Skeletal muscle satellite cell (primary cell): Measurements from ENCODE around the gene SPINK13. TPM values are rescaled to one million over a fixed set of nuclear protein-coding genes. Genes with fewer than 3 reads are reported as not detected.

Source experiments
- H3K27me3 ChIP-seq: 2 replicates; pipeline ENCODE4 v1.7.0; 2013; ENCODE audit warnings: low read length; ENCODE audit not compliant: control insufficient read depth, insufficient read depth
- H3K36me3 ChIP-seq: 2 replicates; pipeline ENCODE4 v1.7.0; 2013; ENCODE audit warnings: mild to moderate bottlenecking, control low read depth, low read length; ENCODE audit not compliant: insufficient read depth
- H3K4me1 ChIP-seq: 2 replicates; pipeline ENCODE4 v1.7.0; 2013; ENCODE audit warnings: low read length; ENCODE audit not compliant: control insufficient read depth, insufficient read depth
- H3K4me2 ChIP-seq: 2 replicates; pipeline ENCODE4 v1.7.0; 2013; ENCODE audit warnings: mild to moderate bottlenecking, low read length
- H3K4me3 ChIP-seq: 2 replicates; pipeline ENCODE4 v1.7.0; 2013; ENCODE audit warnings: low read length
- H3K9ac ChIP-seq: 2 replicates; pipeline ENCODE4 v1.7.0; 2013; ENCODE audit warnings: mild to moderate bottlenecking, low read depth, low read length, moderate library complexity
- H3K9me3 ChIP-seq: replicated peaks from 2 replicates; pipeline ENCODE4 v1.7.0; 2013; ENCODE audit warnings: mild to moderate bottlenecking, control low read depth, low read length
- total RNA-seq: library from RNA; depleted of rRNA; stranded (reverse); fragments of >200 nt; gene quantifications from 2 replicates; pipeline ENCODE4 v1.2.3, GENCODE V29; 2012; rRNA removed

SPINK13 gene, protein sequence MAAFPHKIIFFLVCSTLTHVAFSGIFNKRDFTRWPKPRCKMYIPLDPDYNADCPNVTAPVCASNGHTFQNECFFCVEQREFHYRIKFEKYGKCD
- total RNA-seq = not detected in 2 replicates

GRCh38 chr5:148268566-148268965 lies at the start of gene SPINK13:
SPINK13 (plus strand) TSS chr5:148268794; CDS start chr5:148270073, 1,279 bp downstream.
- H3K4me2 ChIP-seq = no peak within 1 kb of the TSS
- no peaks in the 10 kb centered on the region for H3K9me3 ChIP-seq
- H3K36me3 ChIP-seq = no peaks in the 10 kb centered on the region
- no peaks in the 10 kb centered on the region for H3K27me3 ChIP-seq
- H3K4me3 ChIP-seq = no peak within 1 kb of the TSS
- no peak within 1 kb of the TSS for H3K9ac ChIP-seq
- peaks cover 6% of the 10 kb centered on the region for H3K4me1 ChIP-seq

GRCh38 chr5:148221508-148221907 lies 47.1 kb upstream of the SPINK13 start:
- no peaks in the 10 kb centered on the region for H3K9me3 ChIP-seq
- H3K4me2 ChIP-seq = no peak overlapping the region
- no peaks in the 10 kb centered on the region for H3K36me3 ChIP-seq
- no peak overlapping the region for H3K4me3 ChIP-seq
- H3K9ac ChIP-seq = no peak overlapping the region
- H3K4me1 ChIP-seq = no peaks in the 10 kb centered on the region
- no peaks in the 10 kb centered on the region for H3K27me3 ChIP-seq

DNA sequence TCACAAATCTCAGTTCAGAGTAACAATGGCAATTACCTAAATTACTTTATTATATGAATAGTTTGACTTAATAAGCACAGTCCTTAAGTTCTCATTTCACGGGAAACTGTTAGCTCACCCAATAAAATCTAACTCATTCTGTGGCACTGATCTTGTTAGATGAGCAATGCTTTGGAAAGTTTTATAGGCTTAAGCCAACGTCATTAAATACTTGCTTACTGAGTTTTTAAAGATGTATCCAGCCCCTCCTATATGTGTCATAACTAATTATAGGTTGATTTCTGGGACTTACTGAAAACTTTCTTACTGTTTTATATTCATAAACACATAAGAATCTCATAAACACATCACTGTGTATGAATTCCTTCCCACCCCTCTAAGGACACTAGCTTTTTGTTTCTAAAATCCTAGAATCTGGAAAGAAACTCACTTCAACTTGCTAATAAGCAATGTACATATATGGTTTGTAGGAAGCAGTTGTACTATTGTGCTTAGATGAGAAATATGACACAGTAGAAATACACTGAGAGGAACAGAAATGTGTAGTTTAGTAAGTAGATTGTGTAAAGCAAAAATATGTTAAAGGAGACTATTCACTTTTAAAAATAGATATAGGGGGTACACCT lies 44.4 kb upstream of the SPINK13 start:
- no peaks in the 10 kb centered on the region for H3K4me1 ChIP-seq
- H3K9me3 ChIP-seq = no peaks in the 10 kb centered on the region
- H3K36me3 ChIP-seq = no peaks in the 10 kb centered on the region
- no peaks in the 10 kb centered on the region for H3K27me3 ChIP-seq
- H3K9ac ChIP-seq = no peak overlapping the region
- no peak overlapping the region for H3K4me2 ChIP-seq
- no peak overlapping the region for H3K4me3 ChIP-seq

GRCh38 chr5:148228392-148228984 lies 40.1 kb upstream of the SPINK13 start:
- no peaks in the 10 kb centered on the region for H3K4me1 ChIP-seq
- H3K27me3 ChIP-seq = no peaks in the 10 kb centered on the region
- no peak overlapping the region for H3K9ac ChIP-seq
- H3K36me3 ChIP-seq = no peaks in the 10 kb centered on the region
- no peak overlapping the region for H3K4me3 ChIP-seq
- no peaks in the 10 kb centered on the region for H3K9me3 ChIP-seq
- no peak overlapping the region for H3K4me2 ChIP-seq

GRCh38 chr5:148229840-148230239 lies 38.8 kb upstream of the SPINK13 start:
- H3K9me3 ChIP-seq = no peaks in the 10 kb centered on the region
- no peaks in the 10 kb centered on the region for H3K36me3 ChIP-seq
- no peaks in the 10 kb centered on the region for H3K4me1 ChIP-seq
- H3K27me3 ChIP-seq = no peaks in the 10 kb centered on the region
- H3K4me3 ChIP-seq = no peak overlapping the region
- H3K9ac ChIP-seq = no peak overlapping the region
- H3K4me2 ChIP-seq = no peak overlapping the region

GRCh38 chr5:148230240-148230639 lies 38.4 kb upstream of the SPINK13 start:
- Histone ChIP-seq H3K36me3 (no peaks in the 10 kb centered on the region), H3K27me3 (no peaks in the 10 kb centered on the region), H3K4me1 (no peaks in the 10 kb centered on the region), H3K4me3 (no peak overlapping the region), H3K9me3 (no peaks in the 10 kb centered on the region), H3K4me2 (no peak overlapping the region), H3K9ac (no peak overlapping the region)

DNA sequence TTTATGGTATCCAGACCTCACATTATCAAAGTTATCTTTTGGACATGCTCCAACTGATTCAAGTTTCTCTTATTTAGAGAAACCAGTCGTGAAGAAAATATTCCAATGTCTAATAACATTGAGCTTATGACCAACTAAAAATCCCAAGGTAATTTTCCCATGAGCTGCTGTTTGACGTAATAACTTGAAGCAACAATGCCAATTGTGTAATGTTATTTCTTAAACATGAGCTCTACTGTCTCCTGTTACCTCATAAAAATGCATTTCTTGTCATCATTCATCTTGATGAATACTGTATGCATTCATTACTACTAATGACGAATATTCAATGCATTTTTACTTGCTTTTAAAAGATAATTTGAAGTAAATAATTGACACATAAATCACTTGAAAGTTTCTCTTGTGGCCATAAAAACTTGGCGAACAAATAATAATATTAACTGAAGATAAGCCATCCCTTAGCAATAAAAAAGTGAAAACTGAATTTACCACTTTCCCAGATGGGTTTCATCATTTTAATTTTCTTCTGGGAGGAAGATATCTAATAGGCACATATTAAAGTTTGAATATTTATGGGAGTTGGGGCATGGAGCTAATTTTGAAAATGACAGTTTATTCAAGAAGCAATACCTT lies 30.7 kb upstream of the SPINK13 start:
- Histone ChIP-seq H3K27me3 (peaks cover 8% of the 10 kb centered on the region), H3K9me3 (no peaks in the 10 kb centered on the region), H3K4me3 (no peak overlapping the region), H3K4me1 (no peaks in the 10 kb centered on the region), H3K9ac (no peak overlapping the region), H3K36me3 (no peaks in the 10 kb centered on the region), H3K4me2 (no peak overlapping the region)

GRCh38 chr5:148238418-148238794 lies 30.2 kb upstream of the SPINK13 start, which contains the start of gene MARCOL:
MARCOL (plus strand) TSS chr5:148238525; CDS start chr5:148238598, 73 bp downstream.
- H3K36me3 ChIP-seq = no peaks in the 10 kb centered on the region
- no peak within 1 kb of the TSS for H3K4me2 ChIP-seq
- H3K4me3 ChIP-seq = no peak within 1 kb of the TSS
- H3K27me3 ChIP-seq = peaks cover 8% of the 10 kb centered on the region
- no peak within 1 kb of the TSS for H3K9ac ChIP-seq
- no peaks in the 10 kb centered on the region for H3K9me3 ChIP-seq
- no peaks in the 10 kb centered on the region for H3K4me1 ChIP-seq

GRCh38 chr5:148248894-148249293 lies 19.7 kb upstream of the SPINK13 start:
- Histone ChIP-seq H3K9ac (no peak overlapping the region), H3K36me3 (no peaks in the 10 kb centered on the region), H3K4me1 (no peaks in the 10 kb centered on the region), H3K27me3 (no peaks in the 10 kb centered on the region), H3K4me2 (no peak overlapping the region), H3K4me3 (no peak overlapping the region), H3K9me3 (no peaks in the 10 kb centered on the region)

DNA sequence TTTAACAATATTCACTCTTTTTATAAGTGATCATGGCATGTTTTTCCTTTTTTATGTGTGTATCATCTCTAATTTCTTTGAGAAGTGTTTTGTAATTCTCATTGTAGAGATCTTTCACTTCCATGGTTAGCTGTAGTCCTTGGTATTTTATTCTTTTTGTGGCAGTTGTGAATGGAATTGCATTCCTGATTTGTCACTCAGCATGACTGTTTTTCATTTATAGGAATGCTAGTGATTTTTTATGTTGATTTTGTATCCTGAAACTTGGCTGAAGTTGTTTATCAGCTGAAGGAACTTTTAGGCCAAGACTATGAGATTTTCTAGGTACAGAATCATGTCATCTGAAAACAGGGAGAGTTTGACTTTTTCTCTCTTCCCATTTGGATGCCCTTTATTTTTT lies 13.1 kb upstream of the SPINK13 start:
- Histone ChIP-seq H3K36me3 (no peaks in the 10 kb centered on the region), H3K9me3 (no peaks in the 10 kb centered on the region), H3K27me3 (no peaks in the 10 kb centered on the region), H3K4me2 (no peak overlapping the region), H3K4me1 (no peaks in the 10 kb centered on the region), H3K9ac (no peak overlapping the region), H3K4me3 (no peak overlapping the region)

GRCh38 chr5:148259288-148259687 lies 9.3 kb upstream of the SPINK13 start:
- H3K4me3 ChIP-seq = no peak overlapping the region
- H3K27me3 ChIP-seq = no peaks in the 10 kb centered on the region
- H3K9ac ChIP-seq = no peak overlapping the region
- no peaks in the 10 kb centered on the region for H3K9me3 ChIP-seq
- no peak overlapping the region for H3K4me2 ChIP-seq
- H3K36me3 ChIP-seq = no peaks in the 10 kb centered on the region
- H3K4me1 ChIP-seq = no peaks in the 10 kb centered on the region
